Neural cell (in vitro differentiated cells): ENCODE data around the gene FNDC7.

ENCODE experiments used
- EP300 ChIP-seq: fragments of 450-650 bp; conservative IDR thresholded peaks from 2 replicates; pipeline ENCODE4 v1.6.1; 2014; ENCODE audit warnings: antibody characterized with exemption, mild to moderate bottlenecking, moderate library complexity; ENCODE audit not compliant: poor library complexity, severe bottlenecking
- EZH2 ChIP-seq: fragments of 200-600, 300-800 bp; shearing (Covaris generic), sonication (generic); IDR thresholded peaks from 2 replicates; pipeline ENCODE4 v1.6.1; 2014; ENCODE audit warnings: antibody characterized with exemption, low read length, borderline replicate concordance, mild to moderate bottlenecking; ENCODE audit not compliant: insufficient read depth, poor library complexity, severe bottlenecking
- POLR2AphosphoS5 ChIP-seq: IDR thresholded peaks from 2 replicates; pipeline ENCODE4 v1.6.1; 2012
- RAD21 ChIP-seq: fragments of 450-650 bp; conservative IDR thresholded peaks from 2 replicates; pipeline ENCODE4 v1.6.1; 2014; ENCODE audit warnings: antibody characterized with exemption, mild to moderate bottlenecking, moderate library complexity
- TAF1 ChIP-seq: IDR thresholded peaks from 2 replicates; pipeline ENCODE4 v1.6.1; 2012; ENCODE audit warnings: low read depth
- TF ChIP-seq, protein P1 (sequence below): fragments of 450-650 bp; IDR thresholded peaks from 2 replicates; pipeline ENCODE4 v1.5.1; 2014; ENCODE audit warnings: antibody characterized with exemption, mild to moderate bottlenecking, moderate library complexity; ENCODE audit not compliant: poor library complexity, severe bottlenecking
- TF ChIP-seq, protein P2 (sequence below): IDR thresholded peaks from 2 replicates; pipeline ENCODE4 v1.6.1; 2012; ENCODE audit warnings: borderline replicate concordance

DNA sequence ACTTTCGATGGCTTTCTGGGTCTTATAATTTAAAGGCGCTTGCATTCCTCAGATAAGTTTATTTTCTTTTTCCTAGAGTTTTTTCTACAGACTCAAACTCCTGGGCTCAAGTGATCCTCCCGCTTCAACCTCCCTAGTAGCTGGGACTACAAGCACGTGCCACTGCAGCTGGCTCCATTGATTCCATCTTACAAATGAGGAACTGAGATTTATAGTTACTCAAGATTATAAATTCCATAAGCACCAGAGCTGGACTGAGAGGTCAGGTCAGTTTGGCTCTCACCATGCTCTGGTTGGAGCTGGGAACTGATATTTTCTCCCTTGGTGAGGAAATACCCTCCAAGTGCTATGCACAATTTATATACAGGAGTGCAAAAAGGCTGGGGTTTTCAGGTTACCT is 34.0 kb upstream of the FNDC7 start:
- TF ChIP-seq, protein P1, sequence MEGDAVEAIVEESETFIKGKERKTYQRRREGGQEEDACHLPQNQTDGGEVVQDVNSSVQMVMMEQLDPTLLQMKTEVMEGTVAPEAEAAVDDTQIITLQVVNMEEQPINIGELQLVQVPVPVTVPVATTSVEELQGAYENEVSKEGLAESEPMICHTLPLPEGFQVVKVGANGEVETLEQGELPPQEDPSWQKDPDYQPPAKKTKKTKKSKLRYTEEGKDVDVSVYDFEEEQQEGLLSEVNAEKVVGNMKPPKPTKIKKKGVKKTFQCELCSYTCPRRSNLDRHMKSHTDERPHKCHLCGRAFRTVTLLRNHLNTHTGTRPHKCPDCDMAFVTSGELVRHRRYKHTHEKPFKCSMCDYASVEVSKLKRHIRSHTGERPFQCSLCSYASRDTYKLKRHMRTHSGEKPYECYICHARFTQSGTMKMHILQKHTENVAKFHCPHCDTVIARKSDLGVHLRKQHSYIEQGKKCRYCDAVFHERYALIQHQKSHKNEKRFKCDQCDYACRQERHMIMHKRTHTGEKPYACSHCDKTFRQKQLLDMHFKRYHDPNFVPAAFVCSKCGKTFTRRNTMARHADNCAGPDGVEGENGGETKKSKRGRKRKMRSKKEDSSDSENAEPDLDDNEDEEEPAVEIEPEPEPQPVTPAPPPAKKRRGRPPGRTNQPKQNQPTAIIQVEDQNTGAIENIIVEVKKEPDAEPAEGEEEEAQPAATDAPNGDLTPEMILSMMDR: no peak
- TF ChIP-seq TAF1 (no peak), POLR2AphosphoS5 (no peak), RAD21 (no peak), EP300 (no peak), EZH2 (no peak)
- TF ChIP-seq, protein P2, sequence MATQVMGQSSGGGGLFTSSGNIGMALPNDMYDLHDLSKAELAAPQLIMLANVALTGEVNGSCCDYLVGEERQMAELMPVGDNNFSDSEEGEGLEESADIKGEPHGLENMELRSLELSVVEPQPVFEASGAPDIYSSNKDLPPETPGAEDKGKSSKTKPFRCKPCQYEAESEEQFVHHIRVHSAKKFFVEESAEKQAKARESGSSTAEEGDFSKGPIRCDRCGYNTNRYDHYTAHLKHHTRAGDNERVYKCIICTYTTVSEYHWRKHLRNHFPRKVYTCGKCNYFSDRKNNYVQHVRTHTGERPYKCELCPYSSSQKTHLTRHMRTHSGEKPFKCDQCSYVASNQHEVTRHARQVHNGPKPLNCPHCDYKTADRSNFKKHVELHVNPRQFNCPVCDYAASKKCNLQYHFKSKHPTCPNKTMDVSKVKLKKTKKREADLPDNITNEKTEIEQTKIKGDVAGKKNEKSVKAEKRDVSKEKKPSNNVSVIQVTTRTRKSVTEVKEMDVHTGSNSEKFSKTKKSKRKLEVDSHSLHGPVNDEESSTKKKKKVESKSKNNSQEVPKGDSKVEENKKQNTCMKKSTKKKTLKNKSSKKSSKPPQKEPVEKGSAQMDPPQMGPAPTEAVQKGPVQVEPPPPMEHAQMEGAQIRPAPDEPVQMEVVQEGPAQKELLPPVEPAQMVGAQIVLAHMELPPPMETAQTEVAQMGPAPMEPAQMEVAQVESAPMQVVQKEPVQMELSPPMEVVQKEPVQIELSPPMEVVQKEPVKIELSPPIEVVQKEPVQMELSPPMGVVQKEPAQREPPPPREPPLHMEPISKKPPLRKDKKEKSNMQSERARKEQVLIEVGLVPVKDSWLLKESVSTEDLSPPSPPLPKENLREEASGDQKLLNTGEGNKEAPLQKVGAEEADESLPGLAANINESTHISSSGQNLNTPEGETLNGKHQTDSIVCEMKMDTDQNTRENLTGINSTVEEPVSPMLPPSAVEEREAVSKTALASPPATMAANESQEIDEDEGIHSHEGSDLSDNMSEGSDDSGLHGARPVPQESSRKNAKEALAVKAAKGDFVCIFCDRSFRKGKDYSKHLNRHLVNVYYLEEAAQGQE: no peak
